HG03378 (cell line): ENCODE measurements around the gene MFAP5.
"Not testable (repeated sequence)": the region's sequence is repeated elsewhere in the genome, so short reads cannot be mapped to it uniquely, and the experiment has no call there.

Source experiments
- ATAC-seq: cut with Tn5 transposase; IDR thresholded peaks from one replicate; pipeline ENCODE4 v1.9.1; 2021; ENCODE audit warnings: mild to moderate bottlenecking, moderate library complexity; ENCODE audit not compliant: unreplicated experiment

Gene MFAP5

DNA sequence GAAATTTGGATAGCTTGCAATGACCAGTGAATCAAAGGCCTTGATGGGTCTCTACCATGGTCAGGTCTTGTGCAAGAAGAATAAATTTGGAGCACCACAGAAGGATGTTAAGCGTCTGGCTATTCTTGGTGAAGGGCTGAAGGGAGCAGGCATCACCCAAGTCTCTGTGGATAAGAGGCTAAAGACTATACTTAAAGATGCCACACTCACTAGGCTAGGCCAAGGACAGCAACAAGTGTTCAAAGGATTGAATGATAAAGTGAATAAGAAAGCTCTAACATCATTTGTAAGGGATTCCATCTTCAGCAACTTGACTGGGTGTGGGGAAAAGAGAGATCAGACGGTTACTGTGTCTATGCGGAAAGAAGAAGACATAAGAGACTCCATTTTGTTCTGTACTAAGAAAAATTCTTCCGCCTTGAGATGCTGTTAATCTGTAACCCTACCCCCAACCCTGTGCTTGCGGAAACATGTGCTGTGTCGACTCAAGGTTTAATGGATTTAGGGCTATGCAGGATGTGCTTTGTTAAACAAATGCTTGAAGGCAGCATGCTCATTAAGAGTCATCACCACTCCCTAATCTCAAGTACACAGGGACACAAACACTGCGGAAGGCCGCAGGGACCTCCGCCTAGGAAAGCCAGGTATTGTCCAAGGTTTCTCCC, 27.2 kb downstream of the MFAP5 start:
- not testable (repeated sequence) for ATAC-seq

- ATAC-seq = peak; percentile 5
Measured at GRCh38 chr12:8630131-8630530, 32.5 kb downstream of the MFAP5 start.

DNA sequence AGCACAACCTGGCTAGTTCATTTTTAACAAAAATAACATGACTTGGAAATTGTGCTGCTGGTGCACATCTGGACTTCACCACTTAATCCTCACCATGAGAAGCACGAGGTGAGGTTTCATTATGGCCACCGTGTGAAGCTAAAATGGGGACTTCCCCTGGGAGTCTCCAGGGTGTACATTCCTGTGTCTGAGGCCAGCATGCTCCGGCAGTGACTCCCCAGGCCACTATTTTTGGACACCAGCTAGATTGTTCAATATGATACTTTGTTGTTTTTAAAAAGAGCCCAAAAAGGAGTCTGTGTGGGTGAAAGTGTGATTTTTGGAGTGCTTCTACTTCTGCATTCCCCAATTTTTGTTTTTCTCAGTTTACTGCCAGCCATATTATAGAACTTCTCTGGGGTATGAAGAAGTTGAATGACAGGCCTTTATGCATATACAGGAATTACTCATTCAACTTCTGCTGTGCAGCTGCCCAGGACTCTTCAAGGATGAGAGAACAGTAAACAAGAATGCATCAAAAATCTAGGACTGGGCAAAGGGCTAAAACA, 33.1 kb downstream of the MFAP5 start:
- ATAC-seq = peak; percentile 96

DNA sequence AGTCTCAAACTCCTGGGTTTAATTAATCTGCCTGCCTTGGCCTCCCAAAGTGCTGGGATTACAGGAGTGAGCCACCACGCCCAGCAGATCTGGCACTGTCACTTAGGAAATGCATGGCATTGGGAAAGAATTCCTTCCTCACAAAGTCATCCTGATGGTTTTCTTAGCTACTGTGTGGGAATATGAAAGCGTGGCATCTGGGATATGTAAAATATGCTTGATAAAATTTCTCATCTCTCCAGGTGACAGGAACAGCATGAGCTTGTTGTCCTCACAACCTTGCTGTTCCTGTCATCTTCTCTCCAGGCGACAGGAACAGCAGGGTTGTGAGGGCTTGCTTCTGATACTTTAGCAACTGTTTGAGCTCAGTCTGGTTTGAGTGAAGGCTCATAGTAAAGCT, 33.9 kb downstream of the MFAP5 start:
- ATAC-seq = no peak

DNA sequence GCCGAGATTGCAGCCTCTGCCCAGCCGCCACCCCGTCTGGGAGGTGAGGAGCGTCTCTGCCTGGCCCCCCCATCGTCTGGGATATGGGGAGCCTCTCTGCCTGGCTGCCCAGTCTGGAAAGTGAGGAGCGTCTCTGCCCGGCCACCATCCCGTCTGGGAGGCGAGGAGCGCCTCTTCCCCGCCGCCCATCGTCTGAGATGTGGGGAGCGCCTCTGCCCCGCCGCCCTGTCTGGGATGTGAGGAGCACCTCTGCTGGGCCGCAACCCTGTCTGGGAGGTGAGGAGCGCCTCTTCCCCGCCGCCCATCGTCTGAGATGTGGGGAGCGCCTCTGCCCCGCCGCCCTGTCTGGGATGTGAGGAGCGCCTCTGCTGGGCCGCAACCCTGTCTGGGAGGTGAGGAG, 37.9 kb downstream of the MFAP5 start:
- not testable (repeated sequence) for ATAC-seq

- no peak for ATAC-seq
Measured at GRCh38 chr12:8622646-8623045, 40.0 kb downstream of the MFAP5 start.

- no peak for ATAC-seq
Measured at GRCh38 chr12:8615206-8615605, 47.4 kb downstream of the MFAP5 start.

- ATAC-seq = not testable (repeated sequence)
Measured at GRCh38 chr12:8613881-8614280, 48.7 kb downstream of the MFAP5 start.

DNA sequence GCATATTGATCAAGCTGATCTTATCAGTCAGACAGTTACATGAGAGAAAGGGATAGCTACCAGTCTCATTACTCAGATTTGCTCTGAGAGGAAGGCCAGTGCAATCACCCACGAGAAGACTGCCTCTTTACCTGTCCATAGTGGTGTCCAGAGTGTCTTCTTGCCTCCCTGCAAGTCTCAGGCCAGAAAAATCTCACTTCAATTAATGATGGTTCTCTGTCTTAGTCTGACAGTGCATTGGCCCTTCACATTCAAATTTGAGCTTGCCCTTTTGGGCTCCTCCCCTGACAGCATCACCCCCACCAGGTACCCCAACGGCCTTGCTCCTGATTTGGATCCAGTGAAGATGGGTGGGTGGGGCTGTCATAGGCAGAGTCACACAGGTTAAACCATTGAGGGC, 50.0 kb downstream of the MFAP5 start, which contains the start of gene AICDA:
Gene AICDA (minus strand): TSS at position 231 of the 400 bp plus-strand sequence. CDS start 92 bp downstream, at position 139.
- ATAC-seq = no peak

GRCh38 chr12:8609061-8609570, 53.5 kb downstream of the MFAP5 start:
- no peak for ATAC-seq

GRCh38 chr12:8606890-8607289, 55.7 kb downstream of the MFAP5 start:
- ATAC-seq = no peak

DNA sequence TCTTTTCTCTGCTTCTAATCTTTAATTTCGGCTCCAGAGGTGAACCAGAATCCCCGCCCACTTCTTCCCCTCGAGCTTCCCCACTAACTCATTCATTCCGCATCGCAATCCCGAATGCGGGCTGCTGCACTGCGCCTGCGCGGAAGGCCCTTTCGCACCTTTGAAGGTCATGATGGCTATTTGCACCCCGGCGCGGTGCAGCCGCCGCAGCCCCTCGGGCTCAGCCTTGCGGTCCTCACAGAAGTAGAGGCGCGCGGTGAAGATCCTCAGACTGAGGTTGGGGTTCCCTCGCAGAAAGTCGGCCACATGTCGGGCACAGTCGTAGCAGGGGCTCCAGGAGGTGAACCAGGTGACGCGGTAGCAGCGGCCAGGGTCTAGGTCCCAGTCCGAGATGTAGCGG, 57.6 kb downstream of the MFAP5 start:
- ATAC-seq = no peak

GRCh38 chr12:8603856-8604255, 58.8 kb downstream of the MFAP5 start:
- ATAC-seq = no peak

GRCh38 chr12:8603286-8603685, 59.3 kb downstream of the MFAP5 start:
- ATAC-seq = no peak

- ATAC-seq = no peak
Measured at GRCh38 chr12:8596561-8596960, 66.1 kb downstream of the MFAP5 start.
